H9 (cell line): Measurements from ENCODE around the gene KRTAP10-11. TPM values are rescaled to one million over a fixed set of nuclear protein-coding genes. Genes with fewer than 3 reads are reported as not detected.
A peak's percentile ranks its signal among the peaks of the same experiment; 100 is the strongest.
"Not testable (repeated sequence)": the region's sequence is repeated elsewhere in the genome, so short reads cannot be mapped to it uniquely, and the experiment has no call there.

ENCODE experiments used
- DNase-seq: peaks from one replicate; pipeline ENCODE4 v3.0.0-alpha.2; 2017
- H2AFZ ChIP-seq: one replicate; pipeline ENCODE4 v1.6.1; 2013; ENCODE audit warnings: mild to moderate bottlenecking, low read length, control low read depth, moderate library complexity
- H2AK5ac ChIP-seq: 2 replicates; pipeline ENCODE4 v1.6.1; 2013; ENCODE audit warnings: low read length, control low read depth, mixed read lengths; ENCODE audit not compliant: insufficient read length
- H2BK120ac ChIP-seq: one replicate; pipeline ENCODE4 v1.6.1; 2013; ENCODE audit warnings: low read depth, mild to moderate bottlenecking, low read length, control low read depth, inconsistent platforms; ENCODE audit not compliant: poor library complexity, severe bottlenecking
- H2BK12ac ChIP-seq: 2 replicates; pipeline ENCODE4 v1.6.1; 2013; ENCODE audit warnings: low read length, control low read depth, mixed read lengths, low read depth; ENCODE audit not compliant: insufficient read length
- H2BK15ac ChIP-seq: 2 replicates; pipeline ENCODE4 v1.6.1; 2013; ENCODE audit warnings: low read depth, low read length, control low read depth
- H2BK20ac ChIP-seq: one replicate; pipeline ENCODE4 v1.6.1; 2013; ENCODE audit warnings: low read depth, mild to moderate bottlenecking, low read length, control low read depth, inconsistent platforms; ENCODE audit not compliant: poor library complexity, severe bottlenecking
- H2BK5ac ChIP-seq: 2 replicates; pipeline ENCODE4 v1.6.1; 2013; ENCODE audit warnings: low read length, control low read depth, mixed read lengths; ENCODE audit not compliant: insufficient read length
- H3K14ac ChIP-seq: 2 replicates; pipeline ENCODE4 v1.6.1; 2013; ENCODE audit warnings: low read length, control low read depth; ENCODE audit not compliant: insufficient read depth
- H3K18ac ChIP-seq: 2 replicates; pipeline ENCODE4 v1.6.1; 2013; ENCODE audit warnings: low read depth, mild to moderate bottlenecking, mixed read lengths, low read length, control low read depth; ENCODE audit not compliant: insufficient read length
- H3K23ac ChIP-seq: 2 replicates; pipeline ENCODE4 v1.6.1; 2013; ENCODE audit warnings: low read length, control low read depth, mixed read lengths, low read depth; ENCODE audit not compliant: insufficient read length
- H3K23me2 ChIP-seq: 2 replicates; pipeline ENCODE4 v1.6.1; 2013; ENCODE audit warnings: low read depth, mild to moderate bottlenecking, mixed read lengths, low read length, control low read depth; ENCODE audit not compliant: insufficient read length, poor library complexity, severe bottlenecking
- H3K27ac ChIP-seq: 2 replicates; pipeline ENCODE4 v1.5.1; 2013; ENCODE audit warnings: low read length, control low read depth, mixed read lengths, low read depth; ENCODE audit not compliant: insufficient read length
- H3K27me3 ChIP-seq: 2 replicates; pipeline ENCODE4 v1.6.1; 2013; ENCODE audit warnings: low read length, control low read depth, inconsistent platforms; ENCODE audit not compliant: insufficient read depth
- H3K4ac ChIP-seq: 2 replicates; pipeline ENCODE4 v1.6.1; 2013; ENCODE audit warnings: low read depth, mild to moderate bottlenecking, control low read depth, inconsistent platforms, low read length, moderate library complexity
- H3K4me1 ChIP-seq: 2 replicates; pipeline ENCODE4 v1.6.1; 2013; ENCODE audit warnings: low read length, control low read depth, inconsistent platforms; ENCODE audit not compliant: insufficient read depth
- H3K4me2 ChIP-seq: 2 replicates; pipeline ENCODE4 v1.6.1; 2013; ENCODE audit warnings: low read length, control low read depth, mixed read lengths; ENCODE audit not compliant: insufficient read length, insufficient read depth
- H3K56ac ChIP-seq: 2 replicates; pipeline ENCODE4 v1.6.1; 2013; ENCODE audit warnings: low read depth, mild to moderate bottlenecking, mixed read lengths, low read length, control low read depth; ENCODE audit not compliant: insufficient read length
- H3K79me1 ChIP-seq: 2 replicates; pipeline ENCODE4 v1.6.1; 2013; ENCODE audit warnings: low read depth, mild to moderate bottlenecking, moderate library complexity, low read length, control low read depth, inconsistent platforms; ENCODE audit not compliant: insufficient read depth, poor library complexity, severe bottlenecking
- H3K79me2 ChIP-seq: 2 replicates; pipeline ENCODE4 v1.6.1; 2013; ENCODE audit warnings: low read length, control low read depth, inconsistent platforms; ENCODE audit not compliant: insufficient read depth
- H3K9ac ChIP-seq: 2 replicates; pipeline ENCODE4 v1.6.1; 2013; ENCODE audit warnings: low read length, control low read depth, mixed read lengths; ENCODE audit not compliant: insufficient read length; ENCODE audit errors: extremely low read depth
- H3K9me3 ChIP-seq: one replicate; pipeline ENCODE4 v1.6.1; 2013; ENCODE audit warnings: low read depth, low read length, inconsistent platforms; ENCODE audit not compliant: control insufficient read depth
- H3T11ph ChIP-seq: one replicate; pipeline ENCODE4 v1.6.1; 2013; ENCODE audit warnings: mild to moderate bottlenecking, low read length, control low read depth, inconsistent platforms
- H4K20me1 ChIP-seq: one replicate; pipeline ENCODE4 v1.6.1; 2013; ENCODE audit not compliant: control insufficient read depth, insufficient read length, insufficient read depth
- H4K5ac ChIP-seq: 2 replicates; pipeline ENCODE4 v1.6.1; 2013; ENCODE audit warnings: low read depth, mild to moderate bottlenecking, mixed read lengths, low read length, control low read depth; ENCODE audit not compliant: insufficient read length
- H4K8ac ChIP-seq: replicated peaks from 2 replicates; pipeline ENCODE4 v1.6.1; 2013; ENCODE audit warnings: low read length, control low read depth, mixed read lengths, low read depth; ENCODE audit not compliant: insufficient read length
- H4K91ac ChIP-seq: 2 replicates; pipeline ENCODE4 v1.6.1; 2013; ENCODE audit warnings: low read depth, mild to moderate bottlenecking, moderate library complexity, mixed read lengths, low read length, control low read depth; ENCODE audit not compliant: insufficient read length
- H3K27ac Mint-ChIP-seq, 3 experiments: 2 replicates in 2 of 3; 3 replicates in 1 of 3; pipeline ENCODE4 v1.8.0; 2020 to 2021; ENCODE audit warnings: mixed read lengths in 3 of 3, mild to moderate bottlenecking in 1 of 3, moderate library complexity in 1 of 3
- H3K27me3 Mint-ChIP-seq: 2 replicates; pipeline ENCODE4 v1.8.0; 2021; ENCODE audit warnings: low read depth, mild to moderate bottlenecking, moderate library complexity, mixed read lengths
- H3K36me3 Mint-ChIP-seq, 3 experiments: 2 replicates in 2 of 3; 3 replicates in 1 of 3; pipeline ENCODE4 v1.8.0; 2020 to 2021; ENCODE audit warnings: low read depth in 3 of 3, mixed read lengths in 3 of 3; ENCODE audit not compliant: insufficient read depth in 1 of 3
- H3K4me1 Mint-ChIP-seq, 2 experiments: 2 replicates each; pipeline ENCODE4 v1.8.0; 2020; ENCODE audit warnings: mixed read lengths in 2 of 2
- H3K4me3 Mint-ChIP-seq, 2 experiments: 2 replicates in 1 of 2; 3 replicates in 1 of 2; pipeline ENCODE4 v1.8.0; 2020 to 2021; ENCODE audit warnings: mild to moderate bottlenecking in 2 of 2, mixed read lengths in 2 of 2, moderate library complexity in 1 of 2
- H3K9me3 Mint-ChIP-seq, 2 experiments: 2 replicates in 1 of 2; 3 replicates in 1 of 2; pipeline ENCODE4 v1.8.0; 2020; ENCODE audit warnings: mild to moderate bottlenecking in 2 of 2, mixed read lengths in 2 of 2, moderate library complexity in 1 of 2
- CTCF ChIP-seq: fragments of 200-600 bp; sonication (generic); conservative IDR thresholded peaks from 3 replicates; pipeline ENCODE4 v1.8.0; 2021; ENCODE audit warnings: antibody characterized with exemption, mild to moderate bottlenecking
- WGBS: extraction: QIAGEN DNeasy Blood & Tissue Kit; methylation state at CpG from one replicate; pipeline ENCODE4 v1.1.7; 2013; ENCODE audit warnings: missing lambda C conversion rate, low lambda C conversion rate, mixed read lengths; ENCODE audit not compliant: insufficient read length; ENCODE audit errors: extremely low coverage; 5-methylcytosine and 5-hydroxymethylcytosine counted together
- total RNA-seq: library from RNA; stranded (reverse); gene quantifications from 2 replicates; pipeline ENCODE4 v1.2.1, GENCODE V29; 2021

KRTAP10-11 gene
- total RNA-seq, 1 experiment from 2014 or later = not detected

- Histone ChIP-seq H3K23me2 (no peaks in the 10 kb centered on the region), H3K18ac (no peak within 1 kb of the TSS), H2BK20ac (no peak within 1 kb of the TSS), H3K9ac (no peak within 1 kb of the TSS), H3K27ac (no peak within 1 kb of the TSS), H3K4ac (no peak within 1 kb of the TSS), H3T11ph (no peak within 1 kb of the TSS), H3K4me1 (no peaks in the 10 kb centered on the region), H3K9me3 (no peaks in the 10 kb centered on the region), H2AFZ (no peak within 1 kb of the TSS), H2AK5ac (no peak within 1 kb of the TSS), H3K79me1 (no peaks in the 10 kb centered on the region), H2BK120ac (no peak within 1 kb of the TSS), H3K27me3 (no peaks in the 10 kb centered on the region), H2BK5ac (no peak within 1 kb of the TSS), H3K4me2 (no peak within 1 kb of the TSS), H3K56ac (no peak within 1 kb of the TSS), H4K20me1 (no peaks in the 10 kb centered on the region), H4K8ac (no peak within 1 kb of the TSS), H3K23ac (no peak within 1 kb of the TSS), H4K5ac (no peak within 1 kb of the TSS), H3K79me2 (no peaks in the 10 kb centered on the region), H4K91ac (no peak within 1 kb of the TSS), H2BK12ac (no peak within 1 kb of the TSS), H2BK15ac (no peak within 1 kb of the TSS), H3K14ac (peak within 1 kb of the TSS; percentile 72; the same call in 1 of the 2 replicates)
- Mint-ChIP-seq H3K36me3 (peaks cover 0 to 2% (median under 1%) of the 10 kb centered on the region in 3 experiments; a peak in 3 of 7 replicates), H3K27me3 (peaks cover 11% of the 10 kb centered on the region), H3K9me3 (peaks cover 9% of the 10 kb centered on the region in 2 experiments; a peak in 3 of 5 replicates), H3K4me3 (no peak within 1 kb of the TSS), H3K27ac (peak within 1 kb of the TSS in 2 of 3 experiments; percentile 80 to 90; a peak in 3 of 7 replicates), H3K4me1 (peaks cover 9 to 11% of the 10 kb centered on the region in 2 experiments)
- no CpG with 5 or more reads among the region's 21 CpGs for WGBS
- DNase-seq = peak; percentile 28
- TF ChIP-seq CTCF = no peak
Measured at GRCh38 chr21:44637018-44637850, 9.0 kb upstream of the KRTAP10-11 start, which contains the start of gene KRTAP10-10. KRTAP10-10 (plus strand) TSS chr21:44637356; CDS start chr21:44637418, 62 bp downstream.

GRCh38 chr21:44637851-44638348 is 8.3 kb upstream of the KRTAP10-11 start:
- not testable (repeated sequence) for H3K4me2 ChIP-seq, H3K23ac ChIP-seq, H3K14ac ChIP-seq, H3K56ac ChIP-seq, H3K79me1 ChIP-seq, H4K20me1 ChIP-seq, H2BK20ac ChIP-seq, H3K23me2 ChIP-seq, DNase-seq, H4K91ac ChIP-seq, H4K5ac ChIP-seq, H2BK120ac ChIP-seq, H3K79me2 ChIP-seq, H2BK12ac ChIP-seq, H3K4me1 ChIP-seq, H4K8ac ChIP-seq, H3T11ph ChIP-seq, H3K27ac ChIP-seq, H3K9me3 Mint-ChIP-seq, H3K27me3 ChIP-seq, H3K9ac ChIP-seq, H2BK15ac ChIP-seq, H3K9me3 ChIP-seq, H2BK5ac ChIP-seq, H2AFZ ChIP-seq, H3K4ac ChIP-seq, H3K4me3 Mint-ChIP-seq, H3K18ac ChIP-seq, H3K36me3 Mint-ChIP-seq, H2AK5ac ChIP-seq
- no CpG with 5 or more reads among the region's 12 CpGs for WGBS
- H3K27me3 Mint-ChIP-seq = peaks cover 10% of the 10 kb centered on the region
- H3K4me1 Mint-ChIP-seq = peaks cover 9 to 11% of the 10 kb centered on the region in 2 experiments
- H3K27ac Mint-ChIP-seq = peak overlapping the region in 1 of 3 experiments; percentile 80; a peak in 2 of 7 replicates
